ENCODE measurements around the gene AKT3.

Gene AKT3

DNA sequence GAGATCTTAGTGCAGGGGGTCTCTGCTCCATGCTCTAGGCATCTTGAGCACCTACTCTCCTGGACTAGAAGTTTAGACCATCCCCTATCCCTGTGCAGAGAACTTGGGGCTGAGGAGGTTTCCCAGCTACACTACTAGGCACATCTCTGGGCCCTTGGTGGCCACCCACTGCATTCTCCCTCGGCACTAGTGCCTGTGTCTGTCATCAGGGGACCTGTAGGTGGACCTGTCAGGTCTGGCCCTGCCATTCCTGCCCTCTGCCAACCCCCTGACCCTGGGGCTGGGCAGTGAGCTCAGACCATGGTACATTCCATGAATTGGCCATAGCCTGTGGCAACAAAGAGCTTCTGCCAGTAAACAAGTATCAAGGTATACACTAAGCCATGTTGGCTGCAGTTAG, 269.1 kb downstream of the AKT3 start:
- H3K4me3 ChIP-seq (ENCODE audit: low read depth, low read length): no peak overlapping the region
- TF ChIP-seq, protein P1, sequence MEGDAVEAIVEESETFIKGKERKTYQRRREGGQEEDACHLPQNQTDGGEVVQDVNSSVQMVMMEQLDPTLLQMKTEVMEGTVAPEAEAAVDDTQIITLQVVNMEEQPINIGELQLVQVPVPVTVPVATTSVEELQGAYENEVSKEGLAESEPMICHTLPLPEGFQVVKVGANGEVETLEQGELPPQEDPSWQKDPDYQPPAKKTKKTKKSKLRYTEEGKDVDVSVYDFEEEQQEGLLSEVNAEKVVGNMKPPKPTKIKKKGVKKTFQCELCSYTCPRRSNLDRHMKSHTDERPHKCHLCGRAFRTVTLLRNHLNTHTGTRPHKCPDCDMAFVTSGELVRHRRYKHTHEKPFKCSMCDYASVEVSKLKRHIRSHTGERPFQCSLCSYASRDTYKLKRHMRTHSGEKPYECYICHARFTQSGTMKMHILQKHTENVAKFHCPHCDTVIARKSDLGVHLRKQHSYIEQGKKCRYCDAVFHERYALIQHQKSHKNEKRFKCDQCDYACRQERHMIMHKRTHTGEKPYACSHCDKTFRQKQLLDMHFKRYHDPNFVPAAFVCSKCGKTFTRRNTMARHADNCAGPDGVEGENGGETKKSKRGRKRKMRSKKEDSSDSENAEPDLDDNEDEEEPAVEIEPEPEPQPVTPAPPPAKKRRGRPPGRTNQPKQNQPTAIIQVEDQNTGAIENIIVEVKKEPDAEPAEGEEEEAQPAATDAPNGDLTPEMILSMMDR (IDR thresholded peaks at IDR 0.05; ENCODE audit: insufficient read depth, low read depth, low read length, missing control alignments): no peak
- no peak for DNase-seq (ENCODE audit: low read depth)

DNA sequence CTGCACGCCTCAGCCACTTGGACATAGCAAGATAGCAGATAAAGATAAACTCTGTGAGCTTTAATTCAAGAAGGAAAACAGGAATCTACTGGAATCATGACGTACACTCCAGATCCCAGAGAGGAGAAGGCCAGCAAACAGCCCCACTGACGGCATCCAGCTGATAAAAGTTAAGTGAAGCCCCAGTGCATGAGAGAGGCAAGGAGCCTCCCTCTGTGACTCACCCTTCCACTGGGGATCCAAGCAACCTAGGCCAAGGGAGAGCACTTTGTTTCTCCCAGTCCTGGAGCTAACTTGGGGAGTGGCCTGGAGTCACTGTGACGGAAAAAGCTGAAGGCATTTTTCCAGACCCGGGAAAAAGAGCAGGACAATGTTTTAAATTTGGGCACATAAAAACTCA, 270.0 kb downstream of the AKT3 start:
- H3K4me3 ChIP-seq (ENCODE audit: low read depth, low read length): no peak overlapping the region
- TF ChIP-seq, protein P1 (IDR thresholded peaks at IDR 0.05; ENCODE audit: insufficient read depth, low read depth, low read length, missing control alignments): no peak
- DNase-seq (ENCODE audit: low read depth): no peak

DNA sequence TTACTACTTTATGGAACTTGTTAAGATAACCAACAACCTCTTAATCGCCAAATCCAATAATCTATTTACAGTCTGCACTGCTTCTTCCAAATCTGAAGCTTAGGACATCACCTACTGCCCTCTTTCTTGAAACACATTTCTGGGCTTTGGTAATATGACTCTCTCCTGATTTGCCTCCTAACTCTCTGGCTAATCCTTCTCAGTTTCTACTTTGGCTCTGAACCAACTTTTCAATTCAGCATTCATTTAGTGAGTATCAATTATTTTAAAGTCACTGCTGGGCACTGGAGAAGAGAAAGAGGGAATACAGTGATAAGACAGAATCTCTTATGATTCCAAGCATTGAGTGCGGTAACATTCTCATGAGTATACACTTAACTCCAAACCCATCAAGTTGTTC, 275.0 kb downstream of the AKT3 start:
- TF ChIP-seq, protein P1 (IDR thresholded peaks at IDR 0.05; ENCODE audit: insufficient read depth, low read depth, low read length, missing control alignments): no peak
- DNase-seq (ENCODE audit: low read depth): no peak
- no peak overlapping the region for H3K4me3 ChIP-seq (ENCODE audit: low read depth, low read length)

DNA sequence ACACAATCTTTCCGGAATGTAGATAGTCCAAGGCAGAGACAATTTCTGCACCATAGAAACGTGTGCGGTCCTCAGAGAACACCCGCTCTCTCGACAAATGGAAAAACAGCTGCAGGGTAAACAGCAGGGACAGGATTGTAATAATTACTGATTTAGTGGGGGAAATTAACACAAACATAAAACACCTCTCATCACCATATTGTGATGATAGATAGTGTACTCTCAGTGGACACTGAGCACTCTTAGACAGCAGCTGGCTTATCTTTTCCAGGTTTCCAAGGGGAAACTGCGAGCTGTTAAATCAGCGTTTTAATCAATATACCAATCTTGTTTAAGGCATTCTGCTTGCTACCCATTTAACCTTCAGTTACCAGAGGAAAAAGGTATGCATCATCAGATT, 277.1 kb downstream of the AKT3 start:
- no peak overlapping the region for H3K4me3 ChIP-seq (ENCODE audit: low read depth, low read length)
- TF ChIP-seq, protein P1 (IDR thresholded peaks at IDR 0.05; ENCODE audit: insufficient read depth, low read depth, low read length, missing control alignments): no peak
- DNase-seq (ENCODE audit: low read depth): no peak

- DNase-seq (ENCODE audit: low read depth): no peak
- no peak overlapping the region for H3K4me3 ChIP-seq (ENCODE audit: low read depth, low read length)
- TF ChIP-seq, protein P1 (IDR thresholded peaks at IDR 0.05; ENCODE audit: insufficient read depth, low read depth, low read length, missing control alignments): no peak
Observed at GRCh38 chr1:243568793-243569192, 281.2 kb downstream of the AKT3 start.

GRCh38 chr1:243564814-243565213, 285.2 kb downstream of the AKT3 start:
- H3K4me3 ChIP-seq (ENCODE audit: low read depth, low read length): no peak overlapping the region
- TF ChIP-seq, protein P1 (IDR thresholded peaks at IDR 0.05; ENCODE audit: insufficient read depth, low read depth, low read length, missing control alignments): no peak
- no peak for DNase-seq (ENCODE audit: low read depth)

DNA sequence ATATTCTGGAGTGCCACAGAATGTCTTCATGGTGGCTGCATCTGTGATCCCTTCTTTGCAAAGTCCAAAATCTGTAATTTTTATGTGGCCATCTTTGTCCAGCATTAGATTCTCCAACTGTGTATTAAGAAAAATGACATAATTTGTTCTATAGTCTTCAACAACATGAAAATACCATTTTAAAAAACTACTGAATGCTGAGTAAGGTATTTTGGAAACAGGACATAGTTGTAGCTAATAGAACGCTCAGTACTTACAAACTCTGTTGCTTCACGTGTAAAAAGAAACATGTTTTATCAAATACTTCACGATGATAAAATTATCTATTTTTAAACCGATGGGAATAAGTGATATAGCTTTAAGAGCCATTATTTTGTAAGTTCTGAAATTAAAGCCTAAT, 286.3 kb downstream of the AKT3 start:
- TF ChIP-seq, protein P1 (IDR thresholded peaks at IDR 0.05; ENCODE audit: insufficient read depth, low read depth, low read length, missing control alignments): no peak
- DNase-seq (ENCODE audit: low read depth): no peak
- no peak overlapping the region for H3K4me3 ChIP-seq (ENCODE audit: low read depth, low read length)
